ENCODE measurements around the gene LPIN3.

LPIN3 gene

DNA sequence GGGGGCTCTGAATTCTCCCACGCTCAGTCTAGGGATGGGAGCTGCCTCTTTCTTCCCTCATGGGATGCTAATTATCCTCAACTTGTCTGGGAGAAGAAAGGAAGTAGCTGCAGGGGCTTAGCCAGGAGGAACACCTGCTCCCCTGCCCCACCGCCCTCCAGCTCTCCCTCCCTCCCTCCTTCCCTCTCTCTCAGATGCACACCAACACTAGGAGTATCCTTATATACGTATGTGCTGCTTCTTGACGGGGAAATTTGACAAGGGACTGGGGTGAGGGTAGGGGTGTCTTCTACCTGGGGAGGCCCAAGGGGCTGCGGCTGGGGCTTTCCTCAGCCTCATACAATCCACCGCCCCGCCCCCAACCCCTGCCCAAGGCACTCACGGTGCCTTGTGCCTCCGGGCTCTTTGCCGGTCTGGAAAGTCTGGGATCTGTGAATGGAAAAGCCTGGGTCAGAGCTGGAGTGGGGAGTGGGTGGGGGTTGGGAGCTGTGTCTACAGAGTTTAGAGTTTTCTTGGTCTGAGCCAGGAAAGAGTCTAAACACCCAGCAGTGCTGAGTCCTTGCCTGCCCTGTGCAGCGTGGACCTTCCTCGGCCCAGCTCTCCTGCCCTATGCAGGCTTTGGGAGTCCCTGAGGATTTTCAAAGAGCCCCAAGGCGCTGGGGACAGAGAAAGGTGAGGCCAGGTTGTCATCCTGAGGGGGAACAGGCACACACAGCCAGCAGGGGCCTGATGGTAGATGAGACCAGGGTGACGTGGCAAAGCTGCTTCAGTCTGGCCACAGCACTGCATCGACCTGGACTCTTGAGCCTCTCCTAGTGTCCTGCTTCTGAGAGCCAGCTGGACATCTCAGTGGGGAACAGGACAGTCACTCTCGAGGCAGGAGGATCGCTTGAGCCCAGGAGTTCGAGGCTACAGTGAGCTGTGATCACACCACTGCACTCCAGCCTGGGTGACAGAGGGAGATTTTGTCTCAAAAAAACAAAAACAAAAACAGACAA, 55.3 kb downstream of the LPIN3 start:
- TF ChIP-seq TAF1 (IDR thresholded peaks at IDR 0.05; ENCODE audit: low read depth, low read length) (no peak), POLR2A (IDR thresholded peaks at IDR 0.05; ENCODE audit: low read depth, low read length) (no peak), POLR2AphosphoS5 (IDR thresholded peaks at IDR 0.05; ENCODE audit: low read depth, low read length) (no peak), PAX5 (IDR thresholded peaks at IDR 0.05; ENCODE audit: insufficient read depth, low read length, severe bottlenecking) (no peak), SPI1 (IDR thresholded peaks at IDR 0.05; ENCODE audit: low read depth, low read length) (no peak), POU2F2 (IDR thresholded peaks at IDR 0.05; ENCODE audit: low read depth, low read length) (no peak)

DNA sequence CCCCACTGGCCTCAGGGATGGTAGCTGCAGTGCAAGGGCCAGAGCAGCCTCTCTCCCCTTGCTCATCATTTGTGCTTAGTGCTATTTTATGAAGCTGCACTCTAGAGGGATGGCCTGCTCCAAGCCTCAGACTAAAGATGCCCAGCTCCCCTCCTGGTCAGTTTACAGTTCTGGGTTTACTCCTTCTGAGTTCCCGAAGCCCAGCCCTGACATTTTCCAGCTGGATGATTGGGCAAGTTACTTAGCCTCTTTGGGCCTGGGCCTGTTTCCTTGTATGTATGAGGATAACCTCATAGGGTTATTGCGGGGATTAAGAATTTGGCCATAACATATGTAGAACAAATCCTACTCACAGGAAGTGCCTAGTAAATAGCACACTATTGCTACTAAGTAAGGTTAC, 57.8 kb downstream of the LPIN3 start:
- no peak for FAIRE-seq
- no peak for DNase-seq (ENCODE audit: insufficient read length, low spot score)
- TF ChIP-seq POU2F2 (IDR thresholded peaks at IDR 0.05; ENCODE audit: low read depth, low read length) (no peak), SPI1 (IDR thresholded peaks at IDR 0.05; ENCODE audit: low read depth, low read length) (no peak), POLR2A (IDR thresholded peaks at IDR 0.05; ENCODE audit: low read depth, low read length) (no peak), TAF1 (IDR thresholded peaks at IDR 0.05; ENCODE audit: low read depth, low read length) (no peak), PAX5 (IDR thresholded peaks at IDR 0.05; ENCODE audit: insufficient read depth, low read length, severe bottlenecking) (no peak), POLR2AphosphoS5 (IDR thresholded peaks at IDR 0.05; ENCODE audit: low read depth, low read length) (no peak)

More for the DNA sequence above, 55.3 kb downstream of the LPIN3 start:
- no peak for FAIRE-seq
- DNase-seq (ENCODE audit: insufficient read length, low spot score), result no peak

DNA sequence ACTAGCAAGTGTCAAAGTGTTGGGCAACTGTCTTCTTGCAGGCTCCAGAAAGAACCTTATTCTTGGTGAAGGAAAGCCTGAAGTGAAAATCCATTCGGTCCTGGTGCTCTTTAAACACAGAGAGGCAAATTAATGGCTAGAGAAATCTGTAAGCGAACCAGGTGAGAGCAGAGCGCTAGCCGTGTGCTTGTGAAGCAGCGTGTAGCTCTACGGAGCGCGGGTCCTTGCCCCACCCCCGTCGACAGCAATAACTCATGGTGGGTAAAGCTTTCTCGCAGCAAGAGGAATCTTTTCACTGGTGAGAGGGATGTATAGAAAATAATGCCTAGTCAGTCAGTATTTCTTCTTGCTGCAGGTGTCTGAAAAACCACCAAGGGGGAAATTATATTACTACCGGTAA, 63.0 kb downstream of the LPIN3 start:
- FAIRE-seq (no peak), DNase-seq (ENCODE audit: insufficient read length, low spot score) (no peak)
- TF ChIP-seq PAX5 (IDR thresholded peaks at IDR 0.05; ENCODE audit: insufficient read depth, low read length, severe bottlenecking) (no peak), TAF1 (IDR thresholded peaks at IDR 0.05; ENCODE audit: low read depth, low read length) (no peak), SPI1 (IDR thresholded peaks at IDR 0.05; ENCODE audit: low read depth, low read length) (no peak), POU2F2 (IDR thresholded peaks at IDR 0.05; ENCODE audit: low read depth, low read length) (no peak), POLR2A (IDR thresholded peaks at IDR 0.05; ENCODE audit: low read depth, low read length) (no peak), POLR2AphosphoS5 (IDR thresholded peaks at IDR 0.05; ENCODE audit: low read depth, low read length) (no peak)

DNA sequence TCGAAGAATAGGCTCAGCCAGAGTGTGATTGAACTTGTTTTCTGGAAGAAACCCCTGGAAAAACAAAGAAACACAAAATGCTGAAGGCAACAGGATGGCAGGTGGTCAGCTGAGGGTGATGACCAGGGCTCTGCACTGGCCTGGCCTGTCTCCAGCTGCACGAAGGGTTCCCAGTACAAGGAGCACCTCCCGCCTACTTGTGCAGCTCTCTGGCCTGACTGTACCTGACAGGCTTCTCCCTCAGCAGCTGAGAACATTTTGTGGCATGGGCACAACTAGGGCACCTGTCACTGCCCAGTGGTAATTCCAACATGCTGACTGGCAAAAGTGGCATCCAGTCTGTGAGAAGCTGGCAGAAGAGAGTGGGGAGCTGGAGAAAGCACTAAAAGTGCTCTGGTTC, 64.8 kb downstream of the LPIN3 start:
- no peak for TF ChIP-seq TAF1 (IDR thresholded peaks at IDR 0.05; ENCODE audit: low read depth, low read length)
- no peak for TF ChIP-seq PAX5 (IDR thresholded peaks at IDR 0.05; ENCODE audit: insufficient read depth, low read length, severe bottlenecking)
- no peak for TF ChIP-seq POLR2AphosphoS5 (IDR thresholded peaks at IDR 0.05; ENCODE audit: low read depth, low read length)
- no peak for TF ChIP-seq POLR2A (IDR thresholded peaks at IDR 0.05; ENCODE audit: low read depth, low read length)
- no peak for TF ChIP-seq SPI1 (IDR thresholded peaks at IDR 0.05; ENCODE audit: low read depth, low read length)
- no peak for TF ChIP-seq POU2F2 (IDR thresholded peaks at IDR 0.05; ENCODE audit: low read depth, low read length)
- DNase-seq (ENCODE audit: insufficient read length, low spot score) (no peak), FAIRE-seq (no peak)

DNA sequence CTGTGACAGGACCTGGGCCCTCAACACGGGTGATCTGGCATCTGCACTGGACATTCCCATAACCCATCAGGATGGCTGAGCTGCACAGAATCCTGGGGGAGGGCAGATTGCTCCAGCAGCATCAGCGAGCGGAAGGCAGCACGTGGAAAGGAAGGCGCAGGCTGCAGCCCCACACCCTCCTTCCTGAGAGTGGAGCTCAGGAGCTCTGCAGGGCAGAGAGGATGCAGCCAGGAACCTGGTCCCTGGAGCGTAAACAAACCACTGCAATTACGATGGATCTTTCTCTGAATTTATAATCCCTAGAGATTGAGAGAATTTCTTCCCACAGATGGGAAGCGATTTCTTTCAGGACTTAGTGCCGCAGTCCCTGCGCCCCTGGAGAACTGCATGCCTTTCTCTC, 65.7 kb downstream of the LPIN3 start:
- TF ChIP-seq POU2F2 (IDR thresholded peaks at IDR 0.05; ENCODE audit: low read depth, low read length), result no peak
- TF ChIP-seq SPI1 (IDR thresholded peaks at IDR 0.05; ENCODE audit: low read depth, low read length), result no peak
- no peak for TF ChIP-seq POLR2AphosphoS5 (IDR thresholded peaks at IDR 0.05; ENCODE audit: low read depth, low read length)
- TF ChIP-seq POLR2A (IDR thresholded peaks at IDR 0.05; ENCODE audit: low read depth, low read length), result no peak
- TF ChIP-seq PAX5 (IDR thresholded peaks at IDR 0.05; ENCODE audit: insufficient read depth, low read length, severe bottlenecking), result no peak
- TF ChIP-seq TAF1 (IDR thresholded peaks at IDR 0.05; ENCODE audit: low read depth, low read length), result no peak
- no peak for FAIRE-seq

DNA sequence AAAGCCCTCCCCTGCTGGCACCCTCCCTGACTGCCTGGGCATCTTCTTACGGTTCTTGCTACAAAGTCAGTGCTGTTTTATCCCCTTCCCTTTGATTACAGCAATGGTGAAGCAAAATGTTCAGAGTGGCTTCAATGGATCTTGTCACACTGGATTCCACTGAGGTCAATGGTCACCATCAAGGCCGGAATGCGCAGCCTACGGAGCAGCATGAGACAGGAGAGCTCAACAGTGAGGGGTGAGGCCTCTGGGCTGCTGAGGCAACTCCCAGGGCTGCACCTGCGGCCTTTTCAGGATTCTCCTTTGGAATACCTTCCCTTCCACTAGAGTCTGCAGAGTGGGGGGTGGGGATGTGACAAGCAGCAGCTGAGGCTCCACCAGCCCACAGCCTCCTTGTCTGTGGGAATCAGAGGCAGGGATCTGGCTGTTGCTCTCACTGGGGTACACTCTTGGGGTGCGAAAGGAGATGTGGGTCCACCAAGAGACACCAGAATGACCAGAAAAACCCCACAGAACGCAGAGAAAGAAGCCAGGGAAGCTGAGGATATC, 66.3 kb downstream of the LPIN3 start:
- FAIRE-seq (no peak), DNase-seq (ENCODE audit: insufficient read length, low spot score) (no peak)
- no peak for TF ChIP-seq TAF1 (IDR thresholded peaks at IDR 0.05; ENCODE audit: low read depth, low read length)
- no peak for TF ChIP-seq POU2F2 (IDR thresholded peaks at IDR 0.05; ENCODE audit: low read depth, low read length)
- TF ChIP-seq SPI1 (IDR thresholded peaks at IDR 0.05; ENCODE audit: low read depth, low read length), result no peak
- no peak for TF ChIP-seq POLR2AphosphoS5 (IDR thresholded peaks at IDR 0.05; ENCODE audit: low read depth, low read length)
- no peak for TF ChIP-seq POLR2A (IDR thresholded peaks at IDR 0.05; ENCODE audit: low read depth, low read length)
- TF ChIP-seq PAX5 (IDR thresholded peaks at IDR 0.05; ENCODE audit: insufficient read depth, low read length, severe bottlenecking), result no peak

More for the DNA sequence above, 65.7 kb downstream of the LPIN3 start:
- DNase-seq (ENCODE audit: insufficient read length, low spot score), result no peak

DNA sequence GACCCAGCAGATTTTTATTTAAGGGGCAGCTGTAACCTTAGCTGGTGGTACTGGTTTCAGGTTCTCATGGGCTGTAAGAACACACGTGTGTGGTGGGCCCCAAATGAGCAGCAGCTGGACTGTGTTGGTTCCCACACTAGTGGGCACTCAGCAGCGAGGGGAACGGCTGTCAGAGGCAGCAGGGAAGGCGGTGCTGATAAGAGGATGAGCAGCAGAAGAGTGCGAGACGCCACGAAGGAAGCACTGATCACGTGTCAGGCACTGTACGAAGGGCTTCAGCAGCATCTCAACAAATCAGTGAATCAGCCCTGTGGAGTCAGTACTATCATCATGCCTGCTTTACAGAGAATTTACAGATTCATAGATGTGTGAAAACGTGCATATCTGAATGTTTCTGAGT, 67.0 kb downstream of the LPIN3 start:
- TF ChIP-seq TAF1 (IDR thresholded peaks at IDR 0.05; ENCODE audit: low read depth, low read length) (no peak), SPI1 (IDR thresholded peaks at IDR 0.05; ENCODE audit: low read depth, low read length) (no peak), POLR2AphosphoS5 (IDR thresholded peaks at IDR 0.05; ENCODE audit: low read depth, low read length) (no peak), POLR2A (IDR thresholded peaks at IDR 0.05; ENCODE audit: low read depth, low read length) (no peak), POU2F2 (IDR thresholded peaks at IDR 0.05; ENCODE audit: low read depth, low read length) (no peak), PAX5 (IDR thresholded peaks at IDR 0.05; ENCODE audit: insufficient read depth, low read length, severe bottlenecking) (no peak)
- DNase-seq (ENCODE audit: insufficient read length, low spot score) (no peak), FAIRE-seq (no peak)

DNA sequence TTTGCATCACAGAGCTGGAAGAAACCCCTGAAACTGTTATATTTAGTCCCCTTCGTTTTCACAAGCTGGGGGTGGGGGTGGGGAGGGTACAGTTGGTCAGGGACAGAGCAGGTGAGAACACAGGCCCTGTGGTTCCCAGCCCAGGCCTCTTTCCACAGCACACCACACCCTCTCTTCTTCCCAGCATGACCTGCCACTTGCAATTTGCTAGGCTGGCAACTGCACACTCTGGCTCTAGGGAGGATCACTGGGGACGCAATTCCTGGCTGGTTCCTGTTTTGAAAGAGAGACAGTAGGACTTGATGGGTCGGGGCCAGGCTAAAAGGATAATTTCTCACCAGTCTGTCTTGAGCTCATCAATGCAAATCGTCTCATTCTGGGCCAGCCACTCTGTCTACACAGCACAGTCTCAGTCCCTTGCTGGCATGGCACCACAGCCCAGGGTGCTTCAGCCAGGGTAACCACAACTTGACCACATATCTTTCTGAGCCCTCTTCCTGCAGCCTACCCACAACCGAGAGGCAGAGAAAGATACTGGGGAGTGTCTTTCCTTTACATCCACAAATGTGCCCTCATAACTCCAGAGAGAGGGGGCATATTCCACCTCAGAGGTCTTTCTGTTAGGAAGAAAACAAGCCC, 67.7 kb downstream of the LPIN3 start:
- DNase-seq (ENCODE audit: insufficient read length, low spot score) (no peak), FAIRE-seq (peak; percentile 85)
- TF ChIP-seq POU2F2 (IDR thresholded peaks at IDR 0.05; ENCODE audit: low read depth, low read length) (no peak), SPI1 (IDR thresholded peaks at IDR 0.05; ENCODE audit: low read depth, low read length) (no peak)

DNA sequence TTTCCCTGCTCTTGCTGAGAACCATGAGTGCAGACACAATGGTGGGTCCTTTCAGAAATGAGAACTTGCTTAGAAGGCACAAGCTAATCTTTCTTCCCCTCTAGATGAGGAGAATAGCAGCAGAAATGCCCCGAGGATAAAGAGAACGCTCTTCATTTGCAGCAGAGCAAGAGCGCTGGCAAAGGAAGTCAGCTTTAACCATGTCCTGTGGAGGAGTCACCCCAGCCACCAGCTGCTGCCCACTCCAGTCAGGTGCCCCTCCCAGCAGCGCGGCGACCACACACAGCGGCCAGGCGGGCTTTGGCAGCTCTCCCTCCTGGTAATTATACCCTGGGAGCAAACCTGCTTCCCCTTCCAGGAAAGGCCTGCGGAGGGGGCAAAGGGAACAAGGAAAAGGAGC, 68.4 kb downstream of the LPIN3 start:
- no peak for FAIRE-seq

More for the DNA sequence above, 68.4 kb downstream of the LPIN3 start:
- DNase-seq (ENCODE audit: insufficient read length, low spot score), result no peak
- TF ChIP-seq TAF1 (IDR thresholded peaks at IDR 0.05; ENCODE audit: low read depth, low read length) (no peak), PAX5 (IDR thresholded peaks at IDR 0.05; ENCODE audit: insufficient read depth, low read length, severe bottlenecking) (no peak), POLR2A (IDR thresholded peaks at IDR 0.05; ENCODE audit: low read depth, low read length) (no peak), POU2F2 (IDR thresholded peaks at IDR 0.05; ENCODE audit: low read depth, low read length) (no peak), SPI1 (IDR thresholded peaks at IDR 0.05; ENCODE audit: low read depth, low read length) (no peak), POLR2AphosphoS5 (IDR thresholded peaks at IDR 0.05; ENCODE audit: low read depth, low read length) (no peak)
